ENCODE data around the gene ABCA7. TPM values are rescaled to one million over a fixed set of nuclear protein-coding genes. Genes with fewer than 3 reads are reported as not detected.
A peak's percentile ranks its signal among the peaks of the same experiment; 100 is the strongest.

Gene ABCA7
- total RNA-seq, 2 experiments from 2014 or later = 92.7 to 95.1 TPM

GRCh38 chr19:1050989-1051788 is 11.3 kb downstream of the ABCA7 start:
- Mint-ChIP-seq H3K27me3 (no peaks in the 10 kb centered on the region), H3K4me3 (no peak overlapping the region)

DNA sequence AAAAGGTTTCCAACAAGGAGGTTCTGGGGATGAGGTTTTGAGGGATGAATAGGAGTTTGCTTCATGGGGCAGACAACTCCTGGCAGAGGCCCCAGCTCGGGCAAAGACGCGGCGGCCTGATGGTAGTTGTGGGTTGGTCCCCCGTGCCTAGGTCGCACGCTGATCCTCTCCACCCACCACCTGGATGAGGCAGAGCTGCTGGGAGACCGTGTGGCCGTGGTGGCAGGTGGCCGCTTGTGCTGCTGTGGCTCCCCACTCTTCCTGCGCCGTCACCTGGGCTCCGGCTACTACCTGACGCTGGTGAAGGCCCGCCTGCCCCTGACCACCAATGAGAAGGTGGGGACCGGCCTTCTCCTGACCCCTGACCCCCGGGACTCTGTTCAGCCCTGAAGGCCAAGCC is 11.9 kb downstream of the ABCA7 start:
- Mint-ChIP-seq H3K27ac (no peak overlapping the region), H3K27me3 (no peaks in the 10 kb centered on the region), H3K4me3 (no peak overlapping the region), H3K36me3 (ENCODE audit: low read depth) (peaks cover 14% of the 10 kb centered on the region), H3K4me1 (peaks cover 10% of the 10 kb centered on the region), H3K9me3 (no peaks in the 10 kb centered on the region)
- ChIA-PET CTCF (no interaction called here), POLR2A (interaction anchor here (0.7 to 2.3 kb wide), 3 partner anchors 12 to 21 kb away, joined by 4 to 8 read pairs (median 4); partner anchors contain the start of gene ABCA7)
- no peak for DNase-seq

More at GRCh38 chr19:1050989-1051788, 11.3 kb downstream of the ABCA7 start:
- no peaks in the 10 kb centered on the region for H3K9me3 Mint-ChIP-seq
- no peak for DNase-seq
- H3K36me3 Mint-ChIP-seq (ENCODE audit: low read depth) = peaks cover 9% of the 10 kb centered on the region
- no peak overlapping the region for H3K27ac Mint-ChIP-seq
- H3K4me1 Mint-ChIP-seq = peaks cover 12% of the 10 kb centered on the region
- POLR2A ChIA-PET = interaction anchor here (0.7 to 1.4 kb wide), 2 partner anchors 15 to 21 kb away, joined by 4 read pairs; no protein-coding TSS in a partner anchor
- CTCF ChIA-PET = no interaction called here

DNA sequence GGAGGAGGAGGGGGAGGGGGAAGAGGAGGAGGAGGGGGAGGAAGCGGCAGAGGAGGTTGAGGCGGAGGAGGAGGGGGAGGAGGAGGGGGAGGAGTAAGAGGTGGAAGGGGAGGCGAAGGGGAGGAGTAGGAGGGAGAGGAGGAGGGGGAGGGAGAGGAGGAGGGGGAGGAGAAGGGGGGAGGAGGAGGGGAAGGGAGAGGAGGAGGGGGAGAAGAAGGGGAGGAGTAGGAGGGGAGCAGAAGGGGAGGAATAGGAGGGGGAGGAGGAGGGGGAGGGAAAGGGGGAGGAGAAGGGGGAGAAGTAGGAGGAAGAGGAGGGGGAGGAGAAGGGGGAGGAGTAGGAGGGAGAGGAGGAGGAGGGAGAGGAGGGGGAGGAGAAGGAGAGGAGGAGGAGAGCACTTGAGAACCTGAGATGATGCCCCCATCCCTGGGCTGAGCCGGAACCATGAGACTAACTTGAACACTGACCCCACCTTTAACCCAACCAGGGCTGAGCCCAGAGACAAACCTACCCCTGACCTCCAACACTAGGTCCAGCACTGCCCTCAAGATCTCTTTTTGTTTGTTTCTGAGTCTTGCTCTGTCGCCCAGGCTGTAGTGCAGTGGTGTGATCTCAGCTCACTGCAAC is 12.6 kb downstream of the ABCA7 start:
- DNase-seq = no peak
- Mint-ChIP-seq H3K27ac (no peak overlapping the region), H3K9me3 (no peaks in the 10 kb centered on the region), H3K36me3 (ENCODE audit: low read depth) (peaks cover 17% of the 10 kb centered on the region), H3K4me3 (no peak overlapping the region), H3K27me3 (no peaks in the 10 kb centered on the region), H3K4me1 (peaks cover 12% of the 10 kb centered on the region)
- CTCF ChIA-PET = no interaction called here
- POLR2A ChIA-PET = interaction anchor here (1.4 to 2.3 kb wide), 2 partner anchors 13 to 16 kb away, joined by 4 to 8 read pairs; partner anchors contain the start of gene ABCA7

DNA sequence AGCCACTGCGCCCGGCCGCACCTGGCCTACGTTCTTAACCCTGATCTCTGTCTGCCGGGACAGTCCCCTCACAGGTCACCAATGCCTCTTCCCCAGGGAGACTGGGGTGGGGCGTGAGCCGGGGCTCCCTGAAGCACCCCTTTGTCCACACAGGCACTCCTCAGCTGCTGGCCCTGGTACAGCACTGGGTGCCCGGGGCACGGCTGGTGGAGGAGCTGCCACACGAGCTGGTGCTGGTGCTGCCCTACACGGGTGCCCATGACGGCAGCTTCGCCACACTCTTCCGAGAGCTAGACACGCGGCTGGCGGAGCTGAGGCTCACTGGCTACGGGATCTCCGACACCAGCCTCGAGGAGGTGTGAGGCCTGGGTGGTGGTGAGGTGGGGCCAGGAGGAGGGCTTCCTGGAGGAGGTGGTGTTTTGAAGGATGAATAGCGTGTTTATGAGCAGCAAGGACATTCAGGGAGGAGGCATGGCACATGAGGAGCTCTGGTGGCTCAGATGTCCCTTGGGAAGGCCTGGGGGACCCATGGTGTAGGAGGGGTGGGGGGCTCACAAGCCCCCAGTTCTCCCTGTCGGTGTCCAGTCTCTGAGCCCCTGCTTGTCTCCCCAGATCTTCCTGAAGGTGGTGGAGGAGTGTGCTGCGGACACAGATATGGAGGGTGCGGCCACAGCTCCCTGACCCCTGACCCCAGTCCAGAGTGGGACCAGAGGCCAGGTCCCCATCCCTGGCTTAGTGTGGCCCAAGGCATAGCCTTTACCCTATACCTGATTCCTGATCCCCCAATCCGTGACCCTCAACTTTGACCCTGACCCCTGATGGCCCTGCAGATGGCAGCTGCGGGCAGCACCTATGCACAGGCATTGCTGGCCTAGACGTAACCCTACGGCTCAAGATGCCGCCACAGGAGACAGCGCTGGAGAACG is 13.5 kb downstream of the ABCA7 start:
- Mint-ChIP-seq H3K27me3 (no peaks in the 10 kb centered on the region), H3K36me3 (ENCODE audit: low read depth) (peaks cover 19% of the 10 kb centered on the region), H3K4me3 (no peak overlapping the region), H3K9me3 (no peaks in the 10 kb centered on the region), H3K27ac (no peak overlapping the region), H3K4me1 (peaks cover 21% of the 10 kb centered on the region)
- CTCF ChIA-PET = no interaction called here
- POLR2A ChIA-PET = interaction anchor here (1.2 to 2.5 kb wide), 4 partner anchors 14 to 32 kb away, joined by 4 to 8 read pairs (median 6); partner anchors contain the start of genes ABCA7, ARHGAP45 and RNU6-2
- DNase-seq = no peak

GRCh38 chr19:1054102-1055027 is 14.5 kb downstream of the ABCA7 start:
- CTCF ChIA-PET = interaction anchor here (1.1 kb wide), 1 partner anchor 10 kb away, joined by 4 read pairs; no protein-coding TSS in a partner anchor
- H3K36me3 Mint-ChIP-seq (ENCODE audit: low read depth) = peaks cover 19% of the 10 kb centered on the region

GRCh38 chr19:1055028-1055425 is 15.1 kb downstream of the ABCA7 start:
- H3K4me1 Mint-ChIP-seq = peaks cover 23% of the 10 kb centered on the region
- H3K9me3 Mint-ChIP-seq = no peaks in the 10 kb centered on the region
- ChIA-PET CTCF (interaction anchor here (1.1 kb wide), 1 partner anchor 10 kb away, joined by 4 read pairs; no protein-coding TSS in a partner anchor), POLR2A (interaction anchor here (1.1 to 2.5 kb wide), 2 partner anchors 12 to 29 kb away, joined by 3 to 7 read pairs; partner anchors contain the start of gene ARHGAP45)
- no peaks in the 10 kb centered on the region for H3K27me3 Mint-ChIP-seq
- H3K4me3 Mint-ChIP-seq = no peak overlapping the region
- peaks cover 19% of the 10 kb centered on the region for H3K36me3 Mint-ChIP-seq (ENCODE audit: low read depth)
- DNase-seq = no peak
- H3K27ac Mint-ChIP-seq = no peak overlapping the region

More at GRCh38 chr19:1054102-1055027, 14.5 kb downstream of the ABCA7 start:
- Mint-ChIP-seq H3K4me3 (no peak overlapping the region), H3K27me3 (no peaks in the 10 kb centered on the region), H3K4me1 (peaks cover 23% of the 10 kb centered on the region), H3K27ac (no peak overlapping the region), H3K9me3 (no peaks in the 10 kb centered on the region)
- POLR2A ChIA-PET = interaction anchor here (1.1 to 2.5 kb wide), 5 partner anchors 13 to 33 kb away, joined by 3 to 8 read pairs (median 4); partner anchors contain the start of genes ABCA7, ARHGAP45 and RNU6-2
- DNase-seq = no peak

GRCh38 chr19:1055886-1056620 is 16.1 kb downstream of the ABCA7 start:
- H3K4me1 Mint-ChIP-seq = peaks cover 23% of the 10 kb centered on the region
- POLR2A ChIA-PET = interaction anchor here (0.8 to 3.0 kb wide), 4 partner anchors 15 to 38 kb away, joined by 3 to 16 read pairs (median 3); no protein-coding TSS in a partner anchor

GRCh38 chr19:1057176-1057855 is 17.4 kb downstream of the ABCA7 start:
- H3K27me3 Mint-ChIP-seq = no peaks in the 10 kb centered on the region
- no peaks in the 10 kb centered on the region for H3K9me3 Mint-ChIP-seq
- ChIA-PET POLR2A (interaction anchor here (0.5 to 3.0 kb wide), 7 partner anchors 10 to 37 kb away, joined by 3 to 17 read pairs (median 4); partner anchors contain the start of genes ARHGAP45, RNU6-2 and TMEM259), CTCF (interaction anchor here (0.6 to 1.3 kb wide), 8 partner anchors 17 to 136 kb away, joined by 3 to 5 read pairs (median 3); partner anchors contain the start of gene GRIN3B)
- peaks cover 19% of the 10 kb centered on the region for H3K4me1 Mint-ChIP-seq
- peaks cover 15% of the 10 kb centered on the region for H3K36me3 Mint-ChIP-seq (ENCODE audit: low read depth)
- peak; percentile 62 for DNase-seq
- peak overlapping the region; percentile 68 for H3K27ac Mint-ChIP-seq
- no peak overlapping the region for H3K4me3 Mint-ChIP-seq

More at GRCh38 chr19:1055886-1056620, 16.1 kb downstream of the ABCA7 start:
- Mint-ChIP-seq H3K9me3 (no peaks in the 10 kb centered on the region), H3K4me3 (no peak overlapping the region), H3K36me3 (ENCODE audit: low read depth) (peaks cover 19% of the 10 kb centered on the region), H3K27me3 (no peaks in the 10 kb centered on the region), H3K27ac (no peak overlapping the region)
- CTCF ChIA-PET = interaction anchor here (0.7 to 1.1 kb wide), 2 partner anchors 9 to 137 kb away, joined by 3 to 4 read pairs; no protein-coding TSS in a partner anchor
- DNase-seq = no peak

GRCh38 chr19:1058112-1058511 is 18.2 kb downstream of the ABCA7 start:
- Mint-ChIP-seq H3K4me1 (peaks cover 16% of the 10 kb centered on the region), H3K4me3 (no peak overlapping the region), H3K9me3 (no peaks in the 10 kb centered on the region), H3K36me3 (ENCODE audit: low read depth) (peaks cover 15% of the 10 kb centered on the region), H3K27me3 (no peaks in the 10 kb centered on the region), H3K27ac (no peak overlapping the region)
- POLR2A ChIA-PET = interaction anchor here (0.8 to 3.0 kb wide), 6 partner anchors 9 to 73 kb away, joined by 3 to 17 read pairs (median 6); partner anchors contain the start of gene ARHGAP45
- DNase-seq = no peak
- CTCF ChIA-PET = interaction anchor here (0.9 to 1.3 kb wide), 3 partner anchors 21 to 134 kb away, joined by 3 to 5 read pairs (median 5); no protein-coding TSS in a partner anchor

DNA sequence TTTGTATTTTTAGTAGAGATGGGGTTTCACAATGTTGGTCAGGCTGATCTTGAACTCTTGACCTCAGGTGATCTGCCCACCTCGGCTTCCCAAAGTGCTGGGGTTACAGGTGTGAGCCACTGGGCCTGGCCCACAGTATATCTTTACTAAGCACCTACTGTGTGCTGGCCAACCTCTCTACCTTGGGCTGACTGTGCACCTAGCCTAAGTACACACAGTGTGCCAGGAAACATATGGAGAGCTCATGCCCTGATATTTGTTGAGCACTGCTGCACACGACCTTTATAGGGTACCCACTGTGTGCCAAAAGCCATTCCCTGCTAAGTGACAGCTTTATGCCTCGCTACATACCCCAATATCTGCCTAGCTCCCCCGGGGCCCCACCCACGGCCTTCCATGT is 20.8 kb downstream of the ABCA7 start:
- H3K9me3 Mint-ChIP-seq = no peaks in the 10 kb centered on the region
- CTCF ChIA-PET = no interaction called here
- no peak overlapping the region for H3K27ac Mint-ChIP-seq

More for the DNA sequence above, 20.8 kb downstream of the ABCA7 start:
- no peak for DNase-seq
- peaks cover 38% of the 10 kb centered on the region for H3K4me1 Mint-ChIP-seq
- peaks cover 17% of the 10 kb centered on the region for H3K36me3 Mint-ChIP-seq (ENCODE audit: low read depth)
- H3K27me3 Mint-ChIP-seq = no peaks in the 10 kb centered on the region
- POLR2A ChIA-PET = no interaction called here
- H3K4me3 Mint-ChIP-seq = no peak overlapping the region
